ENCODE measurements around the gene PAQR5.

Gene PAQR5

DNA sequence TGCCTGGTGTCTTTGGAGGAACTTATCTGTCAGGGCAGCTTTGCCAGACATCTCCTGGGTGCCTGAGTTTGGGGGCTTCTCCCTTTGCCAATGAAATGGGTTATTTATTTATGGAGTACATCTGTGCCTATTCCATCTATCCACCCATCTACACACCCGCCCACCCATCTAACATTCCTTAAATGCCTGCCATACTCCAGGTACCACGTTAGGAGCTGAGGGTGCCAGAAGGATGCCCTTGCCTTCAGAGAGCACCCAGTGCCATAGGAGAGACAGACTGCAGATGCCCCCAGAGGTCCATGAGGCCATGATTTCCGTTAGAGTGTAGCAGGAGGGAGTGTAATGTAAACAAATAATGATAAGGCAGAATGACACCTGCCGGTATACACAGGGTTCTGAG is 93.6 kb downstream of the PAQR5 start:
- no peak for DNase-seq (ENCODE audit: low read depth in 2 of 2)

- no peak for DNase-seq (ENCODE audit: low read depth in 2 of 2)
Measured at GRCh38 chr15:69393831-69394491, 95.2 kb downstream of the PAQR5 start.

DNA sequence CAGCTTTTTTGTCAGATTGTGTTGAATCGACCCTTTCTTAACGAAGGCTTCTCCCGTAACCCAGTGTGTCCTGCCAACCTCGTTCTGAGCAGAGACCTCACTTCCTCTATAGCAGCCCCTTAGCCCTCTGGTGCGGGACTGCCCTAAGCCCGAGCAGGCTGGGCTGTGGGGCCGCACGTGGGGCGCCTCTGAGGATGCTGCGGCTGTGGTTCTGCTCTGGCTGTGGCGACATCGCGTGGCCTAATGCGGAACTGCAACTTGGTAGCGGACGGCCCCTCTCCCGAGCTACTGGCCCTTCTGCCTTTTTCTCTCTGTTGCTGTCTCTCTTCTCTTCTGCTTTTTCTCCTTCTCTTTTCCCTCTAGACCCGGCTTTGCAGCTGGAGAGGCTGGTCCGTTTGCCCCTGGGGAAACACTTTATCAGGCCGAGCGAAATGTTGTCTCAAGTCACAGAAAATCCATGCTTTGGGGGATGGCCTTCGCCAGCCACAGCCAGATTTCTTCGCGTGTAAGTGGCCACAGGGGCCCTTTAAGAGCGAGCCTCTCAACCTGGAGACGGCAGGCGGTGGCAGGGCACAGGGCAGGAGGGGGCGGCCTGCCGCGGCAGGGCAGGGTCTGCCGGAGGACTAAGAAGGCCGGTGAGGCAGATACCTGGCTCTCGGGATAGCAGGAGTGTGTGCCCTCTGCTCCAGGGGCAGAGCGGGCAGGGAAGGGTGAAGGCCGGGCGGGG is 96.0 kb downstream of the PAQR5 start:
- peak; percentile 67 to 83 for DNase-seq (ENCODE audit: low read depth in 2 of 2)

GRCh38 chr15:69395460-69395859 is 96.7 kb downstream of the PAQR5 start:
- no peak for DNase-seq (ENCODE audit: low read depth in 2 of 2)

- no peak for DNase-seq (ENCODE audit: low read depth in 2 of 2)
Measured at GRCh38 chr15:69395991-69396390, 97.3 kb downstream of the PAQR5 start.

DNA sequence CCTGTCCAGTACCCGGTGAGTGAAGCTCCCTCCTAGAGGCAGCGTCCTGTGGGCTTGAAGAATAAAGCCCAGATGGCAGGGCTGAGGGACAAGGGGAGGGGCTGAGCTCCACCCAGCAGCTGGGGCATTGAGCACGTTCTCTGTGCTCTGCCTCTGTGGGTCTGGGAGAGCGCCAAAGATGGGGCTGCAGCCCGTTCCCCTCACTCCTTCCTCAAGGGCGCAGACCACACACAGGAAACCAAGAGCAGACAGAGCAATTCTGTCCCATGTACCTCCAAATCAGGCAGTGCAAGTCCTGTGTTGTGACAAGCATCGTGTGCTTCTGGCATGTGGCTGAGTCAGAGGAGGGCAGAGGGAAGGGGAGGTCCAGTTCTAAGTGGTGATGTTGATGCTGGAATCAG is 99.8 kb downstream of the PAQR5 start:
- no peak for DNase-seq (ENCODE audit: low read depth in 2 of 2)

GRCh38 chr15:69400850-69401249 is 102.1 kb downstream of the PAQR5 start:
- DNase-seq (ENCODE audit: low read depth in 2 of 2) = no peak

DNA sequence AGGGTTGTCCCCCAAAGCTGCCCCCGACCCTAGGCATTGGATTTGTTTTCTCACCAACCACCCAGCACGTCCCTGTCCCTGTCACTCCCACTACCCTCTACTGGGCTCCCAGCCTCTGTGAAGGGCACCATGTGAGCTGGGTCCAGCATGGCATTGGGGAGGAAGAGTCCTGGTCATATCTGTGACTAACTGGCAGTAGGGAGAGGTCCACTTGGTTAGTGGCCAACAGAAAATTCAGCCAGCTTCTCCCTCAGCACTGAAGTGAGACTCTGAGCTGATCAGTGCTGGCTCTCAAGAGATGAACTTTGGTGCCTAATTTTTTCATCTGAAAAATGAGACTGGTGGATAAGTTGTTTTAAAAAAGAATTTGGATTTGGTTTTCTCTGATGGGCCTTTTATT is 104.1 kb downstream of the PAQR5 start:
- no peak for DNase-seq (ENCODE audit: low read depth in 2 of 2)

DNA sequence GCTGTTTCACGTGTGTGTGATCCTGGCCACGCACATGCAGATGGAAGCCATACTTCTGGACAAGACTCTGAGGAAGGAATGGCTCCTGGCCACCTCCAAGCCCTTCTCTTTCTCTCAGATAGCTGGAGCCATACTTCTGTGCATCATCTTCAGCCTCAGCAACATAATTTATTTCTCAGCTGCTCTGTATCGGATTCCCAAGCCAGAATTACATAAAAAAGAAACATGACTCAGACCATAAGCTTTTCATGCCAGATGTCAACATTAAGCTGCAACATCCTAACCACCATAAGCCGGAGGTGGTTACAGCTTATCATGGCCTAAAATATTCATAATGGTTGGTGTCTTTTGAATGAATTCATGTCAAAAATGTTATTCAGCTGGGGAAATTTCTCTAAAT is 104.9 kb downstream of the PAQR5 start:
- DNase-seq (ENCODE audit: low read depth in 2 of 2) = no peak

DNA sequence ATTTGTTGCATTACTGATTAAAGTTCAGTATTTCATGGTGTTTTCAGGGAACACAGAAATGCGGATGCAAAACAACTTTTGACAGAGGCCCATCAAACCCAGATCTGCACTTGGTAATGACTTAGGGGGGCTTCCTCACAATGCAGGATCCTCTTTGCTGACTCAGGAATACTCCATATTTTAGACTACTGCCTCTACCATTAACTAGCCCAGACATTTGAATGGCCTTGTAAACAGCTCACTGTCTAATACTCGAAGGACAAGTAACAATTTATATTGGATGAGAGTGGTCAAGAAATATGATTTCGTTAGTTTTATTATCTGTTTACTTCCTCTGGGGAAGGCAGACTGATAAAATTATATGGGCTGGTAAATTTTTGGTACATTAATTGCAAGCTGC is 106.4 kb downstream of the PAQR5 start:
- no peak for DNase-seq (ENCODE audit: low read depth in 2 of 2)

DNA sequence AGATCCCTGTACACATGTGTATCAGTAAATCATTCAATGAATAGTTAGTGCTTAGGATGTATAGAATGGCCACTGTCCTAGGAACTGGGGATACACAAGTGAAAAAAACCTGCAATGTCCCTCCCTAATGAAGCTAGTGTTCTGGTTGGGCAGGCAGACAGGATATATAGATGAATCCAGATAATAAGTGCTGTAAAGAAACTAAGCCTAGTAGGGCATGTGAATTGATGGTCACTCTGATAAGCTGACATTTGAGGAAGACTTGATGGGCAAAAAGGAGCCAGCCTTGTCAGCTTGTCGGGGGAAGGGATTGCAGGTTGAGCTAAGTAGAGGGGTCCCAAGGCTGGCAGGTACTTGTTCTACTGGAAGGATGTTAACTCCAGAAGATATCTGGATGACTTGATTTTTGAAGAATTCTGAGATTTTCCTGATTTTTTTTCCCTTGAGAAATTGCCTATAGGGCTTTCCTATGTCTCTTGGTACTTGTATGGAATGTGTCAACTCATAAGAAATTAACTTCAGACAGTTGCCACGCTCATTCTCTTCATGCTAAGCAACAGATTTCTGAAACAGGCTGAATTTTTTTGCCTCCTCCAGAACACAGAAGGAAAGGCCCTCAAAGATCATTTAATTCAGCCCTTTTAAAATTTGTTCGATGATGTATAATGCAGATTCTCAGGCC is 109.1 kb downstream of the PAQR5 start:
- no peak for DNase-seq (ENCODE audit: low read depth in 2 of 2)

GRCh38 chr15:69408841-69409240 is 110.1 kb downstream of the PAQR5 start:
- no peak for DNase-seq (ENCODE audit: low read depth in 2 of 2)

DNA sequence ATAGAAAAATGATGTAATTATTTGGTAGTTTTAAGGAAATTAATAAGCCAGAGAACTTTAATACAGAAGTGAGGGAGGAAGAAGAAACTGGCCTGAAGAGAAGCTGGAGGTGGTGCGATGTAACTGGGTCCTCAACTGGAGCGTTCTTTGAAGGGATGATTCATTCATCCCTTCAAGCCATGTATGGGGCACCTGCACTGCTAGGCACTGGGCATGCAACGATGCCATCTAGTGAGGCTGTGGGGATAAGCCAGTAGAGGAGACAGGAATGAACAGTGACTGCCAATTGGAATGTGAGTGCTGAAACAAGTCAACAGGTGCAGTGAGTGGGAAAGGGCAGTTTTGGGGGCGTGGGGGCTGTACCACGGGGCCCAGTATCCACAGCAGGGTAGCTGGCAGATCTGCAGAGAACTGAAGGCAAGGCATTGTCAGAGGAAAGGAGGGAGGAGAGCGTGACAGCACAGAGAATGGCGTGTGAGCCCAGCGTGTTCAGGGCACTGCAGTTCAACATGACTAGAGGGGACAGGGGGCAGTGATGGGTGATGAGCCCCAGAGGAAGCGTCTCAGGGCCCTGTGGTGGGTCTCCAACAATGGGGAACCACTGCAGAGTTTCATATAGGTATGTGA is 111.6 kb downstream of the PAQR5 start:
- DNase-seq (ENCODE audit: low read depth in 2 of 2) = no peak

- no peak for DNase-seq (ENCODE audit: low read depth in 2 of 2)
Measured at GRCh38 chr15:69412274-69412673, 113.6 kb downstream of the PAQR5 start.

GRCh38 chr15:69412701-69413100 is 114.0 kb downstream of the PAQR5 start:
- DNase-seq (ENCODE audit: low read depth in 2 of 2) = no peak

- peak; percentile 75 to 87 for DNase-seq (ENCODE audit: low read depth in 2 of 2)
Measured at GRCh38 chr15:69413822-69414700, 115.3 kb downstream of the PAQR5 start, which contains the start of gene KIF23. TSS of gene KIF23 (plus strand) at chr15:69414349. CDS start at chr15:69414466, 117 bp downstream.

- DNase-seq (ENCODE audit: low read depth in 2 of 2) = no peak
Measured at GRCh38 chr15:69414701-69415167, 116.0 kb downstream of the PAQR5 start.

DNA sequence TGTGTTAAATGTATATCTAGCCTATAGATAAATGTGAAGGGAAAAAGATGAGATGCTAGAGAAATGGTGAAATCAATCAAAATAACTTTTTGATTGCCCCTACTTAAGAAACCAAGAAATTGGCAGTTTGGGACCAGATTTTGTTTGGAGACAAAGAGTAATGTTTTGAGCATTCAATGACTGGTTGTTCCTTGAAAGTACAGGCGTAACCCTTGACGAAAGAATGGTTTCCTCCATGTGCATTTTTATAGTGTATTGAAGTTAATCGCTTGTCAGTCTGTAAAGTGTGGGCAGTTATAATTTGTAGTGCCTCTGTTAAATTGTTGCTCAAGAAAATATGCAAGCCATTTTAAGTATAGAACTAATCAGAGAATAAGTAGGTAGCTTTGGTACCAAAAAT is 116.7 kb downstream of the PAQR5 start:
- no peak for DNase-seq (ENCODE audit: low read depth in 2 of 2)

DNA sequence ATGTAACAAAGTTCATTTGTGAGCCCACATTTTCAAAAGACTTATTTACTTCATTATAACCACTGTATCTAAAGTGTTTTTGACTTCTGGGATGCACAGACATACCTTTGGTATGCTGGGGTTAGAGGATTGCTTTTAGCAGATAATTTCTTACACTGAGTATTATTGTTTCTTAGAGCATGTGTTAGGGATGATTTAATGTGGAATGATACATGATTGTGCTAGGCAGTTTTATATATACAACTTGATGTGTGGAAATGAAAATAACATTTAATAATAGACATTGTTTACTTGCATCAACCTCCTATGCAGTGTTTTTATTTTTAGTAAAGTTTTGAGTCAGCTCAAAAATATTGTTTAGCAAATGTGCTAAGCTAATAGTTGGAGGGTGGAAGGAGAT is 118.9 kb downstream of the PAQR5 start:
- no peak for DNase-seq (ENCODE audit: low read depth in 2 of 2)

GRCh38 chr15:69421498-69421897 is 122.8 kb downstream of the PAQR5 start:
- DNase-seq (ENCODE audit: low read depth in 2 of 2) = no peak

DNA sequence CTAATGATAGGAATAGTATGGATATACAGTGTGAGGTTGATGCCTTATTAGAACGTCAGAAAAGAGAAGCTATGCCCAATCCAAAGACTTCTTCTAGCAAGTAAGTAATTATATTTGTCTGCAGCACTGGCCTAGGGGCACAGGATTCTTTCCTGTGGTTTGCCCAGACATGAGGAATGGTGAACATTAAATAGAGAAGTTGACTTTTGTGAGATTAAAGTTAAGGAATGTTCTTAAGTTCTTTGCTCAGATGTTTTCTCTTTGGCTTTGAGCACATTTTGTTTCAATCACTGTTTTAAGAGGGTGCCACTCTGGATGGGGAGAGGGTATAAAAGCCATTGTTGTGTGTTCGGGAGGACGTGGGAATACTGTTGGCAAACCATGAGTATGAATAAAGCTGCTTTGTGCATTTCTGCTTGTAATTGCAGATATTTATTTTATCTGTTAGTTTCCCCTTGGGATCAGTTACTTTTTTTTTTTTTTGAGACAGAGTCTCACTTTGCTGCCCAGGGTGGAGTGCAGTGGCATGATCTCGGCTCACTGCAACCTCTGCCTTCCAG is 123.7 kb downstream of the PAQR5 start:
- no peak for DNase-seq (ENCODE audit: low read depth in 2 of 2)

Data from stimulated activated CD8-positive, alpha-beta memory T cell treated with anti-CD3 and anti-CD28 coated beads, Interleukin-7, amount 100 ng/mL, for 1 hour (primary cell).